Measurements from ENCODE around the gene LOXL3.

Gene LOXL3

DNA sequence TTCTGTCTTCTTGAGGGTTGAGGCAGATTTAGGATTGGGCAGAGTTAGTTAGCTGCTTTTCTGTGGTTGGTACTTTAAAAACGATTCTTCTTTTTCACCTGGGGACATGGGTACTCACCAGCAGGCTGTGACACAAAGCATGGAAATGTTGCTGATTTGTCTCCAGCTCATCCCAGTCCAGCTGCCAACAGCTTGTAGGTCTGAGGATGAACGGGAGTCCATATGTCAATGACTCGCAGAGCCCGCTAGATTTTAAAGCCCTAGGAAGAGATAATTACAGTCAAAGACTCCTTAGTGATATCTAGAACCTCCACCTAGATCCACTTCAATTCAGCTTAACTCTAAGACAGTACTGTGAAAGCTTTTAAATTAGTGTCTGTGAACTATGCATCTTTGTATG is 21.6 kb upstream of the LOXL3 start:
- H3K4me2 ChIP-seq (ENCODE audit: low read length): no peak overlapping the region
- H3K4me3 ChIP-seq (ENCODE audit: low read depth, low read length): no peak overlapping the region
- no peaks in the 10 kb centered on the region for H3K79me2 ChIP-seq
- H3K27ac ChIP-seq: no peak overlapping the region
- H2AFZ ChIP-seq: no peak overlapping the region
- H3K27me3 ChIP-seq (ENCODE audit: control insufficient read depth, insufficient read depth, low read length): no peaks in the 10 kb centered on the region
- TF ChIP-seq, protein P1, sequence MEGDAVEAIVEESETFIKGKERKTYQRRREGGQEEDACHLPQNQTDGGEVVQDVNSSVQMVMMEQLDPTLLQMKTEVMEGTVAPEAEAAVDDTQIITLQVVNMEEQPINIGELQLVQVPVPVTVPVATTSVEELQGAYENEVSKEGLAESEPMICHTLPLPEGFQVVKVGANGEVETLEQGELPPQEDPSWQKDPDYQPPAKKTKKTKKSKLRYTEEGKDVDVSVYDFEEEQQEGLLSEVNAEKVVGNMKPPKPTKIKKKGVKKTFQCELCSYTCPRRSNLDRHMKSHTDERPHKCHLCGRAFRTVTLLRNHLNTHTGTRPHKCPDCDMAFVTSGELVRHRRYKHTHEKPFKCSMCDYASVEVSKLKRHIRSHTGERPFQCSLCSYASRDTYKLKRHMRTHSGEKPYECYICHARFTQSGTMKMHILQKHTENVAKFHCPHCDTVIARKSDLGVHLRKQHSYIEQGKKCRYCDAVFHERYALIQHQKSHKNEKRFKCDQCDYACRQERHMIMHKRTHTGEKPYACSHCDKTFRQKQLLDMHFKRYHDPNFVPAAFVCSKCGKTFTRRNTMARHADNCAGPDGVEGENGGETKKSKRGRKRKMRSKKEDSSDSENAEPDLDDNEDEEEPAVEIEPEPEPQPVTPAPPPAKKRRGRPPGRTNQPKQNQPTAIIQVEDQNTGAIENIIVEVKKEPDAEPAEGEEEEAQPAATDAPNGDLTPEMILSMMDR (IDR thresholded peaks at IDR 0.05): no peak
- no peaks in the 10 kb centered on the region for H3K36me3 ChIP-seq (ENCODE audit: control insufficient read depth, insufficient read depth, low read length)
- H3K9me3 ChIP-seq (ENCODE audit: control insufficient read depth, low read length): no peaks in the 10 kb centered on the region
- H3K9ac ChIP-seq: no peak overlapping the region
- H3K4me1 ChIP-seq: no peaks in the 10 kb centered on the region

DNA sequence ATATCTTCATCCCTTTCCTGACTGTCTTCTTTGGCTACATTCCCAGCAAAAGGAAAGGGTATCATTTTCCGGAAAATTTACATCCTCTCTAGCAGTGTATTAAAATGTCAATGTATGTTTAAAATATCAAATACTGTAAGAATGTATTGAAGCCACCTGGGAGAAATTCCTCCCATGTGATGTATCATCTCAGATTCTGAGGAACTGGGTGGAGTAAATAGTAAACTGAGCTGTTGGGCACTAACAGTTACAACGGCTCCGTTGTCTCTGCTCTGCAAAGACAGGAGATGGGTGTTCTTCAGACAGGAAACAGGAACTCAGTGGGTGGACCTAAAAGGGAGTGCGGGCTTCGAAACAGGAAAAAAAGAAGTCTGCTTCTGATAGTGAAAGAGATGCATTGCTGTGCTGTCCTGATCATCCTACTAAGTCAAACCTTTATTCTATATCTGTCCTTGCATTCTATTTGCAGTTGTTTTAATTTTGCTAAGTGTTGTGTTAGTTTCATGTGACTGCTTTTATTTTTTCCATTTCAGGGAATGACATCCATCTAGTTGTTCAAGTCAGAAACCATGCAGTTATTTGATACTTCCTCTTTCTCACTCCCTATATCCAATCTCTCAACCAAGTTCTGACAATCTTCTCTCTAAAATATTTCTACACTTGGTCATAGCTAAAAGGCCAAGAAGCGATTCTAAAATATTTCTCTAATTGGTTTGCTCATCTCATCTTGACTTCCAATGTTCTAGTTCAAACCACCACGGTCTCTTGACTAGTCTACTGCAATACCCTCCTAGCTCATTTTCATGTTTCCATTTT is 20.2 kb upstream of the LOXL3 start:
- H3K9ac ChIP-seq: no peak overlapping the region
- peak overlapping the region; percentile 18 for H2AFZ ChIP-seq
- no peak overlapping the region for H3K27ac ChIP-seq
- H3K4me1 ChIP-seq: no peaks in the 10 kb centered on the region
- TF ChIP-seq, protein P1 (IDR thresholded peaks at IDR 0.05): no peak
- H3K4me3 ChIP-seq (ENCODE audit: low read depth, low read length): no peak overlapping the region
- H3K27me3 ChIP-seq (ENCODE audit: control insufficient read depth, insufficient read depth, low read length): no peaks in the 10 kb centered on the region
- H3K36me3 ChIP-seq (ENCODE audit: control insufficient read depth, insufficient read depth, low read length): no peaks in the 10 kb centered on the region
- H3K9me3 ChIP-seq (ENCODE audit: control insufficient read depth, low read length): no peaks in the 10 kb centered on the region
- no peaks in the 10 kb centered on the region for H3K79me2 ChIP-seq
- no peak overlapping the region for H3K4me2 ChIP-seq (ENCODE audit: low read length)

DNA sequence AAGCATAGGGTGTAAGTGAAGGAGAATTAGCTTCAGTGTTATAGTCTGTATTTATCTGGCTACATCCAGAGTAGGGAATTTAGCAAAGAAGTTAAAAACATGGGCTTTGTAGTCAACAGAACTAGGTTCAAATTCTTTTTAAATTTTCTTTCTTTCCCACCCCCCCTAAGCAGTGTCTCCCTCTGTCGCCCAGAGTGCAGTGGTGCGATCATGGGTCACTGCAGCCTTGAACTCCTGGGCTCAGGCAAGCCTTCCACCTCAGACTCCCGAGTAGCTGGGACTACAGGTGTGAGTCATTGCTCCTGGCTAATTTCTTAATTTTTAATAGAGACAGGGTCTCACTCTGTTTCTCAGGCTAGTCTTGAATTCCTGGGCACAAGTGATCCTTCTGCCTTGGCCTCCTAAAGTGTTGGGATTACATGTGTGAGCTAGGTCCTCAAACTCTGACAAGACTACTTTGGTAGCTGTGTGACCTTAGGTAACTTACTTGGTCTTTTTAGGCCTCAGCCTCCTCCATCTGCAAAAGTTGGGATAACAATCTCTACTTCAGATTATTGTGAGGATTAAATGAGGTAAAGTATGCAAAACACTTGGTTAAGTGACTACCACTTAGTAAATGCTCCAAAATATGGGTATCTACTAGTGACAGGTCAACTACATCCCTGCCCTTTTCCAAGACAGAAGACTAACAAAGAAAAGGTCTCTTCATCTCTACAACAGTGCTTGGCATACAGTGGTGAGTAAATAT is 18.6 kb upstream of the LOXL3 start:
- H3K9ac ChIP-seq: no peak overlapping the region
- no peak overlapping the region for H3K27ac ChIP-seq
- no peaks in the 10 kb centered on the region for H3K9me3 ChIP-seq (ENCODE audit: control insufficient read depth, low read length)
- H3K4me1 ChIP-seq: no peaks in the 10 kb centered on the region
- H3K4me3 ChIP-seq (ENCODE audit: low read depth, low read length): no peak overlapping the region
- TF ChIP-seq, protein P1 (IDR thresholded peaks at IDR 0.05): no peak
- no peak overlapping the region for H3K4me2 ChIP-seq (ENCODE audit: low read length)
- H3K36me3 ChIP-seq (ENCODE audit: control insufficient read depth, insufficient read depth, low read length): no peaks in the 10 kb centered on the region
- no peaks in the 10 kb centered on the region for H3K27me3 ChIP-seq (ENCODE audit: control insufficient read depth, insufficient read depth, low read length)
- no peak overlapping the region for H2AFZ ChIP-seq
- no peaks in the 10 kb centered on the region for H3K79me2 ChIP-seq

DNA sequence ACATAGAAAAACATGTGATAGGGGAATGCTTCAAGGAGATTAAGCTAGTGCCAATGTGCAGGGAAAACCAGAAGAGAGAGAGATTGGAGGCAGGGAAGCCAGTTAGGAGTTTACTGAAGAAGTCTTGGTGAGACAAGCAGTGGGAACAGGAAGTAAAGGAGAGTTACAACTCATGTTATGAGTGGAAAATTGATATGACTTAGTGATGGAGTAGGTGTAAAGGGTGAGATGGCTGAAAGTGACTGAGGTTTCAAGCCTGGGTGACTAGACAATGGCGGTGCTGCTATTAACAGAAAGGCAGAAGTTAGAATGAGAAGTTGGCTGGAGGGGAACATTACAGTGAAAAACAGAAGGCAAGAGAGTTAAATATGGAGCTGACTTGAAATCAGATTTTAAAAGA is 17.3 kb upstream of the LOXL3 start:
- Histone ChIP-seq H2AFZ (no peak overlapping the region), H3K27me3 (ENCODE audit: control insufficient read depth, insufficient read depth, low read length) (no peaks in the 10 kb centered on the region), H3K4me1 (no peaks in the 10 kb centered on the region), H3K79me2 (no peaks in the 10 kb centered on the region), H3K9me3 (ENCODE audit: control insufficient read depth, low read length) (no peaks in the 10 kb centered on the region), H3K4me3 (ENCODE audit: low read depth, low read length) (no peak overlapping the region), H3K36me3 (ENCODE audit: control insufficient read depth, insufficient read depth, low read length) (no peaks in the 10 kb centered on the region), H3K4me2 (ENCODE audit: low read length) (no peak overlapping the region), H3K27ac (no peak overlapping the region), H3K9ac (no peak overlapping the region)
- TF ChIP-seq, protein P1 (IDR thresholded peaks at IDR 0.05): no peak

Measured in parathyroid adenoma (tissue), 2 donors.